Cardiac fibroblast (primary cell): Measurements from ENCODE around the gene PALS1.

Experiments
- DNase-seq, 2 donors: peaks; one replicate each; pipeline versions ENCODE4 v3.0.0 to v3.0.0-alpha.2; 2010; ENCODE audit warnings: low read depth in 2 of 2
- H3K4me3 ChIP-seq, 2 donors: replicated peaks in 1 of 2; 1 replicate in 1 of 2; 2 replicates in 1 of 2; pipeline ENCODE4 v1.5.1; 2011; ENCODE audit warnings: low read depth in 2 of 2, low read length in 2 of 2, mild to moderate bottlenecking in 2 of 2, moderate library complexity in 1 of 2
- TF ChIP-seq, protein P1 (sequence below): IDR thresholded peaks from one replicate; pipeline ENCODE4 v1.5.1; 2011; ENCODE audit warnings: low read depth, mild to moderate bottlenecking, low read length, inconsistent platforms

PALS1 gene

DNA sequence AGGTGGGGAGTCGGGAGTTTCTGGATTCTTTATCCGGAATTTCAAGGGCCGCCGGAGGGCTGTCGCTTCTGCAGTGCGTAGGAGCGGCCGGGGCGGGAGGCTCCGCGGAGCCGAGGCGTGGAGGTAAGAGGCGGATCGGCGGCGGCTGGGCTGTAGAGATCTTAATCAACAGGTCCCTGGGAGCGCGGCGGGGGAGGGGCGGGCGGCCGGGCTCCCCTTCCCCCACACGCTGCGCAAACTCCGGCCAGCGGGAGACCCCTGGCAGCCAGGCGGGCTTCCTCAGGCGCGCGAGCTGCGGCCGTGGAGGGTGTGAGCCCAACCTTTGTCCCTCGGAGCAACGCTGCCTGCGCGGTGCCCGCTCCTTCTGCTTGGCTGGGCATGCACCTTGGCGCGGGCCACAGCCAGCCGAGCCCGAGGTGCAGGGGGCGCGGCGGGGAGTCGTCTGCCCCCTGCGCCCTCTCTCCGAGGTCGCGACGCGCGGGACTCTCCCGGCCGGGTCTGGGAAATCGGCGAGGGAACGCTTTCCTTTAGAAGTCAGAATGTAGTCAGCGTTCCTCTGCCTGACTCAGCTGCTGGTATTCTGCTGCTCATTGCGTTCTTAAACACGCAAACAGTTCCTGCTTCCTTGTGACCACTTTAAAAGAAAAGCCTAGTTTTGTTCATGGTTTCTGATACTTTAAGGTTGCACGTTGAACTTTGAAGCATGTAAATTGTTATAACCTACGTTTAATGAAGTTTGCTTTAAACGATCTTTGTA is at the start of gene PALS1:
TSS of gene PALS1 (plus strand) at position 25 of the 757 bp plus-strand sequence. CDS start 37,736 bp downstream, outside the sequence.
- TF ChIP-seq, protein P1, sequence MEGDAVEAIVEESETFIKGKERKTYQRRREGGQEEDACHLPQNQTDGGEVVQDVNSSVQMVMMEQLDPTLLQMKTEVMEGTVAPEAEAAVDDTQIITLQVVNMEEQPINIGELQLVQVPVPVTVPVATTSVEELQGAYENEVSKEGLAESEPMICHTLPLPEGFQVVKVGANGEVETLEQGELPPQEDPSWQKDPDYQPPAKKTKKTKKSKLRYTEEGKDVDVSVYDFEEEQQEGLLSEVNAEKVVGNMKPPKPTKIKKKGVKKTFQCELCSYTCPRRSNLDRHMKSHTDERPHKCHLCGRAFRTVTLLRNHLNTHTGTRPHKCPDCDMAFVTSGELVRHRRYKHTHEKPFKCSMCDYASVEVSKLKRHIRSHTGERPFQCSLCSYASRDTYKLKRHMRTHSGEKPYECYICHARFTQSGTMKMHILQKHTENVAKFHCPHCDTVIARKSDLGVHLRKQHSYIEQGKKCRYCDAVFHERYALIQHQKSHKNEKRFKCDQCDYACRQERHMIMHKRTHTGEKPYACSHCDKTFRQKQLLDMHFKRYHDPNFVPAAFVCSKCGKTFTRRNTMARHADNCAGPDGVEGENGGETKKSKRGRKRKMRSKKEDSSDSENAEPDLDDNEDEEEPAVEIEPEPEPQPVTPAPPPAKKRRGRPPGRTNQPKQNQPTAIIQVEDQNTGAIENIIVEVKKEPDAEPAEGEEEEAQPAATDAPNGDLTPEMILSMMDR = no peak
- H3K4me3 ChIP-seq = peak within 1 kb of the TSS; percentile 64 to 93
- DNase-seq = peak; percentile 78 to 92

DNA sequence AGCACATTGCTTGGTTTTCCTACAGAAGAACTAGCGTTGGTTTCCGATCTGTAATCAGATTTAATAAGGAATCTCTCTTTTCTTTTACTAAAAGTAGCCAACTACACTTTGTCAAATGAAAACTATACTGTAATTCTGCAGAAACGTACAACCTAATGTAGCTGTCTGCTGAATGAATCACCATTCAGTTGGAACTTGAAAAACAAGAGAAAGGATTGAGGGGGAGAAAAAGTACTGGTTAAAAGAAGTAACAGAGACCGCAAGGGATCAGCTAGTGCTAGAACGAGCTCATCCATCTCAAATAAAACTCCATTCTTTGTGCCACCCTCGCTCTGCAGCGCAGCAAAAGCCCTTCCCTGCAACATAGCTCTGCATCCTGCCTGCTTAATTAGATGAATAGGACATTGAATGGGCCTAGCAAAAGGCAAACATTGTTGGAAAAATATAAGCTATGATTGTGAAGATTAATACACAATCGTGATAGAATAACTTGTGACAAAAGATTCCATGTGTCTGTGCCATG is 49.4 kb upstream of the PALS1 start:
- no peak for DNase-seq
- TF ChIP-seq, protein P1 = no peak
- H3K4me3 ChIP-seq = no peak overlapping the region

DNA sequence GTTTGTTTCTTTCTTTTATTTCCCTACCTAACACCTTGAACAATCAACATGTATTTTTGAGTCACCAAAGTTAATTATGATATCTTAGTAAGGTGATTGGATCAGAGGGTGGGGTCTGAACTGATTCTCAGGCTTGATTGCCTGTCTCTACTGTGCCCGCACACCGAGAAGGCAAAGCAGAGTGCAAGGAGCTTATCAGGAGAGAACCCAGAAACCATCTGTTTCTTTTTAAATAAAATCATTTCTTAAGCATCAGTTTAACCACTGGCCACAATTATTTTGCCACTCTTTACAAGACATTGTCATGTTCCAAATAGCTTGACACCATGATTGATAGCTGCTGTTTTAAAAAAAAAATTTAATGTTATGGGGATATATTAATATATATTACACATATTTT is 48.9 kb upstream of the PALS1 start:
- no peak overlapping the region for H3K4me3 ChIP-seq
- TF ChIP-seq, protein P1 = no peak
- no peak for DNase-seq

DNA sequence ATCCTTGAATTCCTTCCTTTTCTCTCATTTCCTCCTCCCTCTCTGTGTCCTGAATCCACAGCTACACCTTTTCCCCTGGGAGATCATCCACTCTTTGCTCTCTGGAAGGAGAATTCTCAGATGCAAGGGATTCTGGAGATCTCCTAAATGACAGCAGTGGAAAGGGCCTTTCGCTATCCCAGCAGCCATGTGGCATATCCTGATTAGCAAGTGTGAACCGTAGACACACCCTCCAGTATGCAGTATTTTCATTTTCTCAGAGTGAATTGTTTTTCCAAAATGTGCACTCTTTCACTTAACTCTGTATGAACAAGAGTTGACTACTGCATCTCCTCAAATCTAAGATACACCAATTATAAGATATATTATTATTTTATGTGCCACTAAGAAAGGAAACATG is 46.0 kb upstream of the PALS1 start:
- no peak for DNase-seq
- H3K4me3 ChIP-seq = no peak overlapping the region
- TF ChIP-seq, protein P1 = no peak

DNA sequence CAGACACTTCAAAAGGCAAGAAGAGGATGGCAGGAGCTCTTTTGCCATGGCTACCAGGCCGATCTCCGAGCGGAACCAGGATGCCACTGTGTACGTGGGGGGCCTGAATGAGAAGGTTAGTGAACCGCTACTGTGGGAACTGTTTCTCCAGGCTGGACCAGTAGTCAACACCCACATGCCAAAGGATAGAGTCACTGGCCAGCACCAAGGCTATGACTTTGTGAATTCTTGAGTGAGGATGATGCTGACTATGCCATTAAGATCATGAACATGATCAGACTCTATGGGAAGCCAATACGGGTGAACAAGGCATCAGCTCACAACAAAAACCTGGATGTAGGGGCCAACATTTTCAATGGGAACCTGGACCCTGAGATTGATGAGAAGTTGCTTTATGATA is 42.2 kb upstream of the PALS1 start:
- no peak overlapping the region for H3K4me3 ChIP-seq
- TF ChIP-seq, protein P1 = no peak
- DNase-seq = no peak

DNA sequence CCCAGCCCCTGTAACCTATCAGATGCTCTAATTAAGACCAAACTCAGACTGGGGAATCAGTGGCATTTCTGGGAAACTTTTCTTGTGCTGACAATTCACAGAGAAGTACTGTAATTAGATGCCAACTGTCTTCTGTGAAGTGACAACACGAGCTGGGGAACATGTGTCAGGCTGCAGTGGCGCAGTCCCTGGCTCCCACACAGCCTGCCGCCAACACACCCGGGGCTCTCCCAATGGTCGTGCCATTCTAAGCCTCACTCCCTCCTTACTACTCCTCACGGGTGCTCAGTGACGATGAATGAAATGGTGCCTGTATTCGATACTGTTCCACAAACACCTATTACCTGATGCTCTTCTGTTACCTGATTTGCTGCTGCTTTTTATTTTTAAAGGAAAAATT is 33.4 kb upstream of the PALS1 start:
- no peak overlapping the region for H3K4me3 ChIP-seq
- TF ChIP-seq, protein P1 = no peak
- DNase-seq = no peak

DNA sequence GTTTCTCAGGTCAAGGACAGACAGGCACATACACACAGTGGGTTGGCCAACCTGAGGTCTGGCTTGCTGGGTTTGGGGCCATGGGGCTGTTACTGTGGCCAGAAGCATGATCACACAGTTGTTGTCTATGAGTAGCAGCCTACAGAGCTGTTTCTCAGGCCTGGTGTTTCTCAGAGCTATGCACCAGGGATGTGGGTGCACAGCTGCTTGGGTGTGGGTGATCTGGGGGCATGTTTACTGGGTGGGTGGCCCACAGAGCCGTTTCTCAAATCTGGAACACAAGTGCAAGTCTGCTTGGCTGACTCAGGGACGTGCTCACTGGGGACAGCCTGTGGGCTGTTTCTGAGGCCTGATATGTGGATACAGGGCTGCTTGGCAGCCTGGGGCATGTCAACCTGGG is 23.1 kb upstream of the PALS1 start:
- TF ChIP-seq, protein P1 = no peak

More for the DNA sequence above, 23.1 kb upstream of the PALS1 start:
- H3K4me3 ChIP-seq = no peak overlapping the region
- DNase-seq = no peak
